ENCODE measurements around the gene MAP4K1. TPM values are rescaled to one million over a fixed set of nuclear protein-coding genes. Genes with fewer than 3 reads are reported as not detected.
A peak's percentile ranks its signal among the peaks of the same experiment; 100 is the strongest.

Gene MAP4K1
- polyA plus RNA-seq, 3 donors = 19.8 to 41.3 (median 22.4) TPM

GRCh38 chr19:38599722-38600121, 18.0 kb downstream of the MAP4K1 start:
- no peaks in the 10 kb centered on the region for H3K4me1 Mint-ChIP-seq
- no peaks in the 10 kb centered on the region for H4K20me1 ChIP-seq (ENCODE audit: insufficient read depth, low read length)
- no peak overlapping the region for H3K4me2 ChIP-seq (replicated peaks; ENCODE audit: extremely low read depth, low read length, poor library complexity, severe bottlenecking)
- no peak overlapping the region for H3K9ac ChIP-seq (ENCODE audit: insufficient read depth, low read length, poor library complexity, severe bottlenecking)
- no peaks in the 10 kb centered on the region for H3K9me3 ChIP-seq (replicated peaks in 1 of 2; ENCODE audit: control insufficient read depth in 1 of 2, insufficient read depth in 1 of 2, low read length in 2 of 2)
- peaks cover 28 to 52% of the 10 kb centered on the region in 2 donors for H3K36me3 Mint-ChIP-seq
- no peak overlapping the region for H3K4me3 Mint-ChIP-seq
- peaks cover 24 to 30% of the 10 kb centered on the region in 2 donors for H3K36me3 ChIP-seq (replicated peaks in 1 of 2; ENCODE audit: control insufficient read depth in 1 of 2, insufficient read depth in 2 of 2, low read length in 2 of 2)
- 95% methylated on average over 10 of the region's 11 CpGs for WGBS (ENCODE audit: insufficient coverage)
- H3K4me3 ChIP-seq (replicated peaks in 1 of 3; ENCODE audit: low read depth in 2 of 3, low read length in 3 of 3) = no peak overlapping the region
- H3K9me3 Mint-ChIP-seq = peaks cover 0 to 3% (median 0%) of the 10 kb centered on the region in 7 donors
- no peak for DNase-seq
- intact Hi-C loops (cut with micrococcal nuclease) = no loop called here
- peaks cover 0 to 1% (median 0%) of the 10 kb centered on the region in 3 donors for H3K27me3 Mint-ChIP-seq (ENCODE audit: low read depth in 3 of 3)
- H3K79me2 ChIP-seq (ENCODE audit: insufficient read depth, low read length) = no peaks in the 10 kb centered on the region
- TF ChIP-seq CTCF (IDR thresholded peaks at IDR 0.05) = no peak
- no peaks in the 10 kb centered on the region for H3K27me3 ChIP-seq (ENCODE audit: control insufficient read depth in 2 of 2, insufficient read depth in 2 of 2, low read length in 2 of 2)
- peak overlapping the region in 3 of 7 donors; percentile 11 to 53 (median 23) for H3K27ac Mint-ChIP-seq
- no peak overlapping the region for H2AFZ ChIP-seq (ENCODE audit: insufficient read depth, low read depth, low read length, poor library complexity, severe bottlenecking)
- no peaks in the 10 kb centered on the region for H3K4me1 ChIP-seq (ENCODE audit: control insufficient read depth in 1 of 2, insufficient read depth in 2 of 2, low read length in 2 of 2)
- H3K27ac ChIP-seq (ENCODE audit: low read depth in 1 of 2, low read length in 2 of 2) = no peak overlapping the region

GRCh38 chr19:38597075-38597474, 20.7 kb downstream of the MAP4K1 start:
- no peak for DNase-seq
- intact Hi-C loops (cut with micrococcal nuclease) = no loop called here
- Histone ChIP-seq H3K4me3 (replicated peaks in 1 of 3; ENCODE audit: low read depth in 2 of 3, low read length in 3 of 3) (no peak overlapping the region), H4K20me1 (ENCODE audit: insufficient read depth, low read length) (no peaks in the 10 kb centered on the region), H3K79me2 (ENCODE audit: insufficient read depth, low read length) (no peaks in the 10 kb centered on the region), H3K4me1 (ENCODE audit: control insufficient read depth in 1 of 2, insufficient read depth in 2 of 2, low read length in 2 of 2) (no peaks in the 10 kb centered on the region), H3K27me3 (ENCODE audit: control insufficient read depth in 2 of 2, insufficient read depth in 2 of 2, low read length in 2 of 2) (no peaks in the 10 kb centered on the region), H2AFZ (ENCODE audit: insufficient read depth, low read depth, low read length, poor library complexity, severe bottlenecking) (no peak overlapping the region), H3K9ac (ENCODE audit: insufficient read depth, low read length, poor library complexity, severe bottlenecking) (no peak overlapping the region), H3K27ac (ENCODE audit: low read depth in 1 of 2, low read length in 2 of 2) (no peak overlapping the region), H3K4me2 (replicated peaks; ENCODE audit: extremely low read depth, low read length, poor library complexity, severe bottlenecking) (no peak overlapping the region), H3K9me3 (replicated peaks in 1 of 2; ENCODE audit: control insufficient read depth in 1 of 2, insufficient read depth in 1 of 2, low read length in 2 of 2) (no peaks in the 10 kb centered on the region), H3K36me3 (replicated peaks in 1 of 2; ENCODE audit: control insufficient read depth in 1 of 2, insufficient read depth in 2 of 2, low read length in 2 of 2) (peaks cover 30 to 44% of the 10 kb centered on the region in 2 donors)
- Mint-ChIP-seq H3K27ac (peak overlapping the region in 1 of 7 donors; percentile 38), H3K36me3 (peaks cover 36 to 66% of the 10 kb centered on the region in 2 donors), H3K9me3 (peaks cover 0 to 3% (median 0%) of the 10 kb centered on the region in 7 donors), H3K27me3 (ENCODE audit: low read depth in 3 of 3) (peaks cover 0 to 1% (median 0%) of the 10 kb centered on the region in 3 donors), H3K4me3 (no peak overlapping the region), H3K4me1 (peaks cover 4% of the 10 kb centered on the region)
- TF ChIP-seq CTCF (IDR thresholded peaks at IDR 0.05) = no peak
- WGBS (ENCODE audit: insufficient coverage) = 96% methylated on average over 7 of the region's 11 CpGs

All from CD14-positive monocyte (primary cell).